ENCODE data around the gene CD59.

- TF ChIP-seq CTCF (IDR thresholded peaks at IDR 0.05 in 8 of 11, conservative IDR thresholded peaks at IDR 0.05 in 3 of 11): no peak
- TF ChIP-seq POLR2AphosphoS5 (IDR thresholded peaks at IDR 0.05): no peak
Measured at GRCh38 chr11:33713856-33714398, 22.3 kb downstream of the CD59 start.
